Neural progenitor cell (in vitro differentiated cells): ENCODE measurements around the gene ZNF618.

Experiments
- EZH2 ChIP-seq: fragments of 200-600 bp; sonication (generic); IDR thresholded peaks from 2 replicates; pipeline ENCODE4 v1.6.1; 2017; ENCODE audit warnings: antibody characterized with exemption, mild to moderate bottlenecking, moderate library complexity
- TF ChIP-seq, protein P1 (sequence below): fragments of 200-600 bp; sonication (generic); IDR thresholded peaks from 2 replicates; pipeline ENCODE4 v1.5.1; 2017; ENCODE audit warnings: antibody characterized with exemption, mild to moderate bottlenecking

DNA sequence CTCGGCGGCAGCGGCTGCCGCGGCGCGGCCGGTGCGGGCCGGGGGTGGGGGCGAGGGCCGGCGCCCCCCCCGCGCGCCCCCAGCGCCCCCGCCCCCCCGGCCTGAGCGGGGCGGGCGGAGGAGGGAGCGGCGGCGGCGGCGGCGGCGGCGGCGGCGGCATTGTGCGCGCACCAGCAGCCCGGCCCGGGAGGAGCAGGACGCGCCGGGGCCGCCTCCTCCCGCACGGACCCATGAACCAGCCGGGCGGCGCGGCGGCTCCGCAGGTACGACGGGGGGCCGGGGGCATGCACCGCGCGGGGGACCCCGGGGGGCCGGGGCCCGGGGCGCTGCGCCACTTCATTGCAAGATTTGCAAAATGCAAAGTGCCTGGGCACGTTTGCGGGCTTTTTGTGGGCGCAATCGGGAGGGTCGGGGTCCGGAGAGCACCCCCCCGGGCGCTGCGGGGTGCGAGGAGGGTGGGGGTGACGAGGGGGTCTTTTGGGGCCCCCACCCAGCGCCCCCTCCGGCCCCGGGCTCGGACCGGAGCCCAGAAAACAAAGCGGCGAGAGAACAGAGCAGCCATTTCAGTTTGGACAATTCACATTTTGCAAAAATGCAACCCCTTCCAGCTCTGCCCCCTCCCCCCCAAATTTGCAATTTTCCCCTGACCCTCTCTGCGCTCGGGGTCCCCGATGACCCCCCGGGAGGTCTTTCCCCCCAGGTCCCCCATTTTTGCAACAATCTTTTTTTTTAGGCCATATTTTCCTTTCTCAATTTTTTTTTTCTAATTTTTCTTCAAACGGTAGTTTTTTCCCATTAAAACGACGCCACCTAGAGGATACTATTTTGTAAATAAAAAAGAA, at the start of gene ZNF618:
- TF ChIP-seq EZH2: no peak
- TF ChIP-seq, protein P1, sequence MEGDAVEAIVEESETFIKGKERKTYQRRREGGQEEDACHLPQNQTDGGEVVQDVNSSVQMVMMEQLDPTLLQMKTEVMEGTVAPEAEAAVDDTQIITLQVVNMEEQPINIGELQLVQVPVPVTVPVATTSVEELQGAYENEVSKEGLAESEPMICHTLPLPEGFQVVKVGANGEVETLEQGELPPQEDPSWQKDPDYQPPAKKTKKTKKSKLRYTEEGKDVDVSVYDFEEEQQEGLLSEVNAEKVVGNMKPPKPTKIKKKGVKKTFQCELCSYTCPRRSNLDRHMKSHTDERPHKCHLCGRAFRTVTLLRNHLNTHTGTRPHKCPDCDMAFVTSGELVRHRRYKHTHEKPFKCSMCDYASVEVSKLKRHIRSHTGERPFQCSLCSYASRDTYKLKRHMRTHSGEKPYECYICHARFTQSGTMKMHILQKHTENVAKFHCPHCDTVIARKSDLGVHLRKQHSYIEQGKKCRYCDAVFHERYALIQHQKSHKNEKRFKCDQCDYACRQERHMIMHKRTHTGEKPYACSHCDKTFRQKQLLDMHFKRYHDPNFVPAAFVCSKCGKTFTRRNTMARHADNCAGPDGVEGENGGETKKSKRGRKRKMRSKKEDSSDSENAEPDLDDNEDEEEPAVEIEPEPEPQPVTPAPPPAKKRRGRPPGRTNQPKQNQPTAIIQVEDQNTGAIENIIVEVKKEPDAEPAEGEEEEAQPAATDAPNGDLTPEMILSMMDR: peak; percentile 75
